ENCODE results near the gene RNF34. TPM values are rescaled to one million over a fixed set of nuclear protein-coding genes. Genes with fewer than 3 reads are reported as not detected.

Gene RNF34
- total RNA-seq = 10 to 100 TPM; 70.4 to 72.5 TPM

GRCh38 chr12:121399391-121400331 is at the start of gene RNF34:
RNF34 (plus strand) TSS chr12:121400118; CDS start chr12:121400213, 95 bp downstream.
- CTCF ChIA-PET = interaction anchor here (0.7 to 3.9 kb wide), 6 partner anchors 43 to 395 kb away, joined by 3 to 19 read pairs (median 4); partner anchors contain the start of gene ANAPC5
- intact Hi-C loops (cut with micrococcal nuclease) = loop anchor here (1.0 to 5.0 kb wide), 10 partner anchors 8 to 713 kb away; partner anchors contain the start of genes ANAPC5, CAMKK2, MLEC and P2RX4
- Mint-ChIP-seq H3K9me3 (no peaks in the 10 kb centered on the region), H3K4me3 (peak within 1 kb of the TSS; percentile 94), H3K36me3 (peaks cover 17% of the 10 kb centered on the region), H3K27me3 (no peaks in the 10 kb centered on the region), H3K27ac (peak within 1 kb of the TSS; percentile 96), H3K4me1 (ENCODE audit: low read depth) (peaks cover 33% of the 10 kb centered on the region)
- DNase-seq = peak; percentile 99
- POLR2A ChIA-PET = interaction anchor here (0.6 to 2.9 kb wide), 14 partner anchors 8 to 340 kb away, joined by 3 to 43 read pairs (median 4); partner anchors contain the start of genes ANAPC5 and CAMKK2

GRCh38 chr12:121351820-121352681 is 47.9 kb upstream of the RNF34 start, which contains the start of gene ANAPC5:
ANAPC5 (minus strand) TSS chr12:121352411; CDS start chr12:121352340, 71 bp downstream.
- ChIA-PET CTCF (interaction anchor here (0.5 to 2.8 kb wide), 6 partner anchors 16 to 318 kb away, joined by 3 to 22 read pairs (median 6); partner anchors contain the start of gene RNF34), POLR2A (interaction anchor here (0.8 to 3.1 kb wide), 4 partner anchors 12 to 56 kb away, joined by 3 to 43 read pairs (median 6); partner anchors contain the start of gene RNF34)
- intact Hi-C loops (cut with micrococcal nuclease) = loop anchor here (1.0 to 2.0 kb wide), 2 partner anchors 48 to 55 kb away; partner anchors contain the start of genes CAMKK2 and RNF34
- Mint-ChIP-seq H3K4me1 (ENCODE audit: low read depth) (peaks cover 24% of the 10 kb centered on the region), H3K36me3 (peaks cover 15% of the 10 kb centered on the region), H3K9me3 (no peaks in the 10 kb centered on the region), H3K4me3 (peak within 1 kb of the TSS; percentile 90), H3K27ac (peak within 1 kb of the TSS; percentile 86), H3K27me3 (no peaks in the 10 kb centered on the region)
- DNase-seq = peak; percentile 96

GRCh38 chr12:121352682-121353018 is 47.3 kb upstream of the RNF34 start:
- peaks cover 13% of the 10 kb centered on the region for H3K36me3 Mint-ChIP-seq
- ChIA-PET CTCF (interaction anchor here (2.0 to 2.8 kb wide), 3 partner anchors 18 to 91 kb away, joined by 8 to 22 read pairs (median 14); partner anchors contain the start of gene RNF34), POLR2A (interaction anchor here (1.2 to 3.1 kb wide), 2 partner anchors 47 to 57 kb away, joined by 5 to 43 read pairs; partner anchors contain the start of gene RNF34)
- intact Hi-C loops (cut with micrococcal nuclease) = loop anchor here (1.0 to 2.0 kb wide), 2 partner anchors 48 to 56 kb away; partner anchors contain the start of genes CAMKK2 and RNF34
- H3K9me3 Mint-ChIP-seq = no peaks in the 10 kb centered on the region
- H3K27me3 Mint-ChIP-seq = no peaks in the 10 kb centered on the region
- H3K4me3 Mint-ChIP-seq = peak overlapping the region; percentile 90
- H3K27ac Mint-ChIP-seq = peak overlapping the region; percentile 86
- peaks cover 22% of the 10 kb centered on the region for H3K4me1 Mint-ChIP-seq (ENCODE audit: low read depth)
- no peak for DNase-seq

GRCh38 chr12:121355818-121356217 is 44.1 kb upstream of the RNF34 start:
- no peak overlapping the region for H3K4me3 Mint-ChIP-seq
- intact Hi-C loops (cut with micrococcal nuclease) = no loop called here
- DNase-seq = no peak
- H3K27me3 Mint-ChIP-seq = no peaks in the 10 kb centered on the region
- ChIA-PET CTCF (interaction anchor here (1.7 kb wide), 1 partner anchor 87 kb away, joined by 8 read pairs; no protein-coding TSS in a partner anchor), POLR2A (no interaction called here)
- H3K27ac Mint-ChIP-seq = no peak overlapping the region
- H3K4me1 Mint-ChIP-seq (ENCODE audit: low read depth) = peaks cover 6% of the 10 kb centered on the region
- peaks cover 9% of the 10 kb centered on the region for H3K36me3 Mint-ChIP-seq
- H3K9me3 Mint-ChIP-seq = no peaks in the 10 kb centered on the region

- Mint-ChIP-seq H3K27ac (no peak overlapping the region), H3K36me3 (peaks cover 7% of the 10 kb centered on the region), H3K4me1 (ENCODE audit: low read depth) (peaks cover 5% of the 10 kb centered on the region), H3K4me3 (no peak overlapping the region), H3K9me3 (no peaks in the 10 kb centered on the region), H3K27me3 (no peaks in the 10 kb centered on the region)
- ChIA-PET CTCF (no interaction called here), POLR2A (no interaction called here)
- intact Hi-C loops (cut with micrococcal nuclease) = no loop called here
- DNase-seq = no peak
These were observed 43.3 kb upstream of the RNF34 start for GRCh38 chr12:121356657-121357056.

GRCh38 chr12:121357331-121357730 is 42.6 kb upstream of the RNF34 start:
- no peak overlapping the region for H3K4me3 Mint-ChIP-seq
- intact Hi-C loops (cut with micrococcal nuclease) = no loop called here
- H3K27ac Mint-ChIP-seq = no peak overlapping the region
- H3K27me3 Mint-ChIP-seq = no peaks in the 10 kb centered on the region
- no peak for DNase-seq
- CTCF ChIA-PET = no interaction called here
- peaks cover 1% of the 10 kb centered on the region for H3K36me3 Mint-ChIP-seq
- H3K4me1 Mint-ChIP-seq (ENCODE audit: low read depth) = peaks cover 5% of the 10 kb centered on the region
- POLR2A ChIA-PET = no interaction called here
- no peaks in the 10 kb centered on the region for H3K9me3 Mint-ChIP-seq

GRCh38 chr12:121358073-121358472 is 41.8 kb upstream of the RNF34 start:
- H3K36me3 Mint-ChIP-seq = no peaks in the 10 kb centered on the region
- no peaks in the 10 kb centered on the region for H3K9me3 Mint-ChIP-seq
- ChIA-PET POLR2A (interaction anchor here (0.6 kb wide), 1 partner anchor 312 kb away, joined by 3 read pairs; no protein-coding TSS in a partner anchor), CTCF (no interaction called here)
- H3K4me3 Mint-ChIP-seq = no peak overlapping the region
- intact Hi-C loops (cut with micrococcal nuclease) = no loop called here
- no peak overlapping the region for H3K27ac Mint-ChIP-seq
- DNase-seq = no peak
- no peaks in the 10 kb centered on the region for H3K27me3 Mint-ChIP-seq
- peaks cover 2% of the 10 kb centered on the region for H3K4me1 Mint-ChIP-seq (ENCODE audit: low read depth)

GRCh38 chr12:121364683-121365121 is 35.2 kb upstream of the RNF34 start:
- POLR2A ChIA-PET = no interaction called here
- intact Hi-C loops (cut with micrococcal nuclease) = no loop called here
- no peak overlapping the region for H3K27ac Mint-ChIP-seq

GRCh38 chr12:121365416-121366062 is 34.4 kb upstream of the RNF34 start:
- Mint-ChIP-seq H3K27ac (no peak overlapping the region), H3K4me3 (no peak overlapping the region), H3K27me3 (peaks cover 13% of the 10 kb centered on the region), H3K4me1 (ENCODE audit: low read depth) (no peaks in the 10 kb centered on the region), H3K9me3 (no peaks in the 10 kb centered on the region), H3K36me3 (no peaks in the 10 kb centered on the region)
- no peak for DNase-seq
- CTCF ChIA-PET = interaction anchor here (0.6 to 0.9 kb wide), 2 partner anchors 78 to 1341 kb away, joined by 3 read pairs; no protein-coding TSS in a partner anchor
- POLR2A ChIA-PET = no interaction called here
- intact Hi-C loops (cut with micrococcal nuclease) = no loop called here

More at GRCh38 chr12:121364683-121365121, 35.2 kb upstream of the RNF34 start:
- Mint-ChIP-seq H3K4me1 (ENCODE audit: low read depth) (no peaks in the 10 kb centered on the region), H3K4me3 (no peak overlapping the region), H3K36me3 (no peaks in the 10 kb centered on the region), H3K9me3 (no peaks in the 10 kb centered on the region), H3K27me3 (peaks cover 13% of the 10 kb centered on the region)
- DNase-seq = no peak
- CTCF ChIA-PET = no interaction called here

- ChIA-PET CTCF (interaction anchor here (0.9 kb wide), 1 partner anchor 77 kb away, joined by 3 read pairs; no protein-coding TSS in a partner anchor), POLR2A (no interaction called here)
- Mint-ChIP-seq H3K9me3 (no peaks in the 10 kb centered on the region), H3K27me3 (peaks cover 13% of the 10 kb centered on the region), H3K4me3 (no peak overlapping the region), H3K27ac (no peak overlapping the region), H3K36me3 (no peaks in the 10 kb centered on the region), H3K4me1 (ENCODE audit: low read depth) (no peaks in the 10 kb centered on the region)
- intact Hi-C loops (cut with micrococcal nuclease) = no loop called here
- DNase-seq = no peak
These were observed 33.9 kb upstream of the RNF34 start for GRCh38 chr12:121366063-121366459.

GRCh38 chr12:121371404-121371803 is 28.5 kb upstream of the RNF34 start:
- Mint-ChIP-seq H3K4me3 (no peak overlapping the region), H3K27ac (no peak overlapping the region), H3K36me3 (no peaks in the 10 kb centered on the region), H3K27me3 (no peaks in the 10 kb centered on the region), H3K9me3 (no peaks in the 10 kb centered on the region), H3K4me1 (ENCODE audit: low read depth) (no peaks in the 10 kb centered on the region)
- intact Hi-C loops (cut with micrococcal nuclease) = no loop called here
- CTCF ChIA-PET = no interaction called here
- POLR2A ChIA-PET = no interaction called here
- DNase-seq = no peak

Data from activated CD4-positive, alpha-beta memory T cell treated with anti-CD3 and anti-CD28 coated beads for 36 hours (primary cell).